Brain microvascular endothelial cell (primary cell): Measurements from ENCODE around the gene MED27.

ENCODE experiments used
- DNase-seq: peaks from one replicate; pipeline ENCODE4 v3.0.0-alpha.2; 2020
- H3K27ac ChIP-seq: fragments of 250-450 bp; sonication (Bioruptor Pico); 2 replicates; pipeline ENCODE4 v1.5.1; 2020; ENCODE audit warnings: mild to moderate bottlenecking, moderate library complexity
- H3K27me3 ChIP-seq: fragments of 250-450 bp; sonication (Bioruptor Pico); replicated peaks from 2 replicates; pipeline ENCODE4 v1.5.1; 2020; ENCODE audit warnings: mild to moderate bottlenecking
- H3K36me3 ChIP-seq: fragments of 250-450 bp; sonication (Bioruptor Pico); replicated peaks from 2 replicates; pipeline ENCODE4 v1.5.1; 2020; ENCODE audit warnings: mild to moderate bottlenecking
- H3K4me3 ChIP-seq: 2 replicates; pipeline ENCODE4 v1.5.1; 2011; ENCODE audit warnings: low read depth, mild to moderate bottlenecking, control low read depth, low read length, moderate library complexity
- in situ Hi-C: cut with HindIII; loops from 2 replicates; pipeline ENCODE4 v1.10.0; 2017; ENCODE audit warnings: low sequenced_read_pairs, low pct_ligation_motif_present
- TF ChIP-seq, protein P1 (sequence below): IDR thresholded peaks from 2 replicates; pipeline ENCODE4 v1.5.1; 2011; ENCODE audit warnings: low read depth, mild to moderate bottlenecking, moderate library complexity, low read length, control low read depth, inconsistent platforms; ENCODE audit errors: missing control alignments

Gene MED27

DNA sequence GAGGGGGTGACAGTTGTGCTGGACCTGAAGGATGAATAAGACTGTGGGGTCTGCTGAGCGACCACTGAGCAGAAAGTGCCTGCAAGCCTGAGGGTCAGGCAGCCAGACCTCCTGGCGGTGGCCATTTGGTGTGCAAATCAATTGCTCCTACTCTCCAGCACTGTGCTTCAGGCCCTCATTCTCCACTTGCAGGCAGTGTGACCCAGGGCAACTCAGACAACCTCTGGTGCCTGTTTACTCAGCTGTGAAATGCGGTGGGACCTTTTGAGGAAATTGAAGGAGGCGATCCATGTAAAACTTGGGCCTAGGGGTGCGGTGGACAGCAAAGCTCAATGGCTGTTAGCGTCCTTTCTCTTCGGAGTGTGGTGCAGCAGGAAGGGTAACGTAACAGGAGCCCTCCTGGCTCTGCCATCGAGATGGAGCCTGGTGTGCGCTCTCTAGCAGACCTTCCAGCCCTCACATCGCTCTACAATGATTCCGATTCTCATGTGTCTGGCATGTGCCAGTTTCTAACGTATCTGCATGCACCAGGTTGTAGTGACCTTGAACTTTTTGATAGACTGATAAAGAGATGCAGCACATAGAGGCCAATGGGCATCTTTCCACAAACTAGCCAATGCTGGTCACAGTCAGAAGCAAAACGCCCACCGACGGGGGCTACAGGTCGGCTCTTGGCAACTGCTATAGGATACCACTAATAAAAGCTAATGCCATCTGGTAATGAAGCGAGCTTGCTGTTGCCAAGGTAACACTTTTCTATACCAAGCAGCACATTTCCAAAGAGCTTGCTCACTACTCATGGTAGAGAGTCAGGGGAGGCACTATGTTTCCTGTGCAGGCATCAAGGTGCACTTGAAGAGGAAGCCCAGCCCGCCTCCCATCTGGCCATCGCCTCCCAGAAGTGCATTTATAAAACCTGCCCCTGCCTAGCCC lies 180.1 kb downstream of the MED27 start:
- Histone ChIP-seq H3K27ac (no peak overlapping the region), H3K36me3 (no peaks in the 10 kb centered on the region), H3K4me3 (no peak overlapping the region), H3K27me3 (no peaks in the 10 kb centered on the region)
- TF ChIP-seq, protein P1, sequence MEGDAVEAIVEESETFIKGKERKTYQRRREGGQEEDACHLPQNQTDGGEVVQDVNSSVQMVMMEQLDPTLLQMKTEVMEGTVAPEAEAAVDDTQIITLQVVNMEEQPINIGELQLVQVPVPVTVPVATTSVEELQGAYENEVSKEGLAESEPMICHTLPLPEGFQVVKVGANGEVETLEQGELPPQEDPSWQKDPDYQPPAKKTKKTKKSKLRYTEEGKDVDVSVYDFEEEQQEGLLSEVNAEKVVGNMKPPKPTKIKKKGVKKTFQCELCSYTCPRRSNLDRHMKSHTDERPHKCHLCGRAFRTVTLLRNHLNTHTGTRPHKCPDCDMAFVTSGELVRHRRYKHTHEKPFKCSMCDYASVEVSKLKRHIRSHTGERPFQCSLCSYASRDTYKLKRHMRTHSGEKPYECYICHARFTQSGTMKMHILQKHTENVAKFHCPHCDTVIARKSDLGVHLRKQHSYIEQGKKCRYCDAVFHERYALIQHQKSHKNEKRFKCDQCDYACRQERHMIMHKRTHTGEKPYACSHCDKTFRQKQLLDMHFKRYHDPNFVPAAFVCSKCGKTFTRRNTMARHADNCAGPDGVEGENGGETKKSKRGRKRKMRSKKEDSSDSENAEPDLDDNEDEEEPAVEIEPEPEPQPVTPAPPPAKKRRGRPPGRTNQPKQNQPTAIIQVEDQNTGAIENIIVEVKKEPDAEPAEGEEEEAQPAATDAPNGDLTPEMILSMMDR, result no peak
- no peak for DNase-seq
- in situ Hi-C loops, result no loop called here

- TF ChIP-seq, protein P1, result no peak
These were observed 186.7 kb downstream of the MED27 start for GRCh38 chr9:131892902-131893500.

DNA sequence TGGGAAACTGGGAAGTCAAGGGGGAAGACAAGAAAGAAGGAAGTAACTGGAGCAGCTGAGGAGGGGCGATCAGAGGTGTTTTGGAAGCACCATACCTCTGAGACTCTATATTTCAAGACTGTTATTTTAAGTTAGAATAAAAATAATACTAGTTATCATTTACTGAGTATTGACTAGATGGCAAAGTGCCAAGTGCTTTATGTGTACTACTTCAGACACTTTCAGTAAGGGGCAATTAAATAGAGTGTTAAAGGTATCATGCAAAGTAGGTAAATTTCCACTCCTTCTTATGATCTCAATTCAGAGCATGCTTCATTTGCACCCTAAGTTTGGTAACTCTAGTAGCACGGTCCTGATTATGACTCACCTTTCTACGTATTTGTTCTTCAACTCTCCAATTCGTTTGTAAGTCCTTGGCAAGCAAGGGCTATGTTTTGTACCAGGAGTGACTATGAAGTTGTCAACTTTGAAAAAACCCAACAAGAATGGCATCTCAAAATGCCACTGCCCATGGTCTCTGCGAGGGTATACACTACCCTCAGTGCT lies 187.4 kb downstream of the MED27 start:
- Histone ChIP-seq H3K36me3 (no peaks in the 10 kb centered on the region), H3K27me3 (no peaks in the 10 kb centered on the region), H3K27ac (no peak overlapping the region), H3K4me3 (no peak overlapping the region)
- in situ Hi-C loops, result no loop called here
- no peak for DNase-seq
- TF ChIP-seq, protein P1, result no peak

More at GRCh38 chr9:131892902-131893500, 186.7 kb downstream of the MED27 start:
- no peak for DNase-seq
- in situ Hi-C loops, result no loop called here
- Histone ChIP-seq H3K36me3 (no peaks in the 10 kb centered on the region), H3K27ac (no peak overlapping the region), H3K27me3 (no peaks in the 10 kb centered on the region), H3K4me3 (no peak overlapping the region)

DNA sequence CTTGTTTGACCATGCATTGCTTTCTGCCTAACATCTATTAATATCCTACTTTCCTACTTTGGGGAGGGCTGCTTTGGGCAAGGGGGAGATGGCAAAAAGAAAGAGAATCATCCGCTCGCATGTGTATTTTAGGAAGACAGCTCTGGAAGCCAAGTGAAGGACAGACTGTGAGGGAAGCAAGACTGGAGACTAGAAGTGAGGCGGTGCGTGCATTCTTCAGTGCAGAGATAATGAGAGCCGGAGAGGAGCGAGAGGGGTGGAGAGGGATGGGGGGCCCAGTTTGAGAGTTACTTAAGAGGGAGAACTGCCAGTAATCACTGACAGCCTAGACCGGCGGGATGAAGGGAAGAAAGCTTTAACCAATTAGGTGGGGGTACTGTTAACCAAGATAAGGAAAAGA lies 188.1 kb downstream of the MED27 start:
- TF ChIP-seq, protein P1, result no peak
- Histone ChIP-seq H3K27me3 (no peaks in the 10 kb centered on the region), H3K27ac (no peak overlapping the region), H3K36me3 (no peaks in the 10 kb centered on the region), H3K4me3 (no peak overlapping the region)
- no peak for DNase-seq
- in situ Hi-C loops, result no loop called here

GRCh38 chr9:131889437-131890251 lies 190.0 kb downstream of the MED27 start:
- in situ Hi-C loops, result no loop called here
- Histone ChIP-seq H3K27me3 (no peaks in the 10 kb centered on the region), H3K36me3 (no peaks in the 10 kb centered on the region), H3K4me3 (no peak overlapping the region), H3K27ac (no peak overlapping the region)
- DNase-seq, result no peak
- TF ChIP-seq, protein P1, result no peak
